Endometrium (tissue), 2 donors: ENCODE data around the gene ITGA1.
A peak's percentile ranks its signal among the peaks of the same experiment; 100 is the strongest.

Experiments
- FAIRE-seq: peaks from 2 replicates; lab custom pipeline; 2012; peaks lifted over from hg19 to GRCh38; lab: Jason Lieb, UNC
- donor health status: control.
- donor health status: control.

ITGA1 gene

GRCh38 chr5:52897238-52897614 lies 109.5 kb downstream of the ITGA1 start:
- FAIRE-seq: no peak

- FAIRE-seq: no peak
Observed at GRCh38 chr5:52898961-52899680, 111.4 kb downstream of the ITGA1 start.

- FAIRE-seq: no peak
Observed at GRCh38 chr5:52903142-52903541, 115.4 kb downstream of the ITGA1 start.

GRCh38 chr5:52906343-52906742 lies 118.6 kb downstream of the ITGA1 start:
- no peak for FAIRE-seq

GRCh38 chr5:52906845-52907244 lies 119.1 kb downstream of the ITGA1 start:
- no peak for FAIRE-seq

GRCh38 chr5:52909192-52909591 lies 121.5 kb downstream of the ITGA1 start:
- no peak for FAIRE-seq

- FAIRE-seq: no peak
Observed at GRCh38 chr5:52910071-52910470, 122.4 kb downstream of the ITGA1 start.

- peak; percentile 86 for FAIRE-seq
Observed at GRCh38 chr5:52915176-52915875, 127.6 kb downstream of the ITGA1 start.

- no peak for FAIRE-seq
Observed at GRCh38 chr5:52920929-52921328, 133.2 kb downstream of the ITGA1 start.

- FAIRE-seq: no peak
Observed at GRCh38 chr5:52922384-52922783, 134.7 kb downstream of the ITGA1 start.

GRCh38 chr5:52924456-52924855 lies 136.7 kb downstream of the ITGA1 start:
- no peak for FAIRE-seq

GRCh38 chr5:52925001-52925400 lies 137.3 kb downstream of the ITGA1 start:
- no peak for FAIRE-seq

GRCh38 chr5:52928689-52929088 lies 141.0 kb downstream of the ITGA1 start:
- no peak for FAIRE-seq

GRCh38 chr5:52938226-52938625 lies 150.5 kb downstream of the ITGA1 start:
- FAIRE-seq: no peak

- FAIRE-seq: no peak
Observed at GRCh38 chr5:52943285-52943684, 155.6 kb downstream of the ITGA1 start.

GRCh38 chr5:52943808-52944207 lies 156.1 kb downstream of the ITGA1 start:
- FAIRE-seq: no peak

- no peak for FAIRE-seq
Observed at GRCh38 chr5:52945040-52945439, 157.3 kb downstream of the ITGA1 start.

GRCh38 chr5:52947208-52947607 lies 159.5 kb downstream of the ITGA1 start:
- FAIRE-seq: no peak

GRCh38 chr5:52947851-52948250 lies 160.1 kb downstream of the ITGA1 start:
- FAIRE-seq: no peak

GRCh38 chr5:52948418-52949076 lies 160.8 kb downstream of the ITGA1 start:
- FAIRE-seq: peak; percentile 78

GRCh38 chr5:52950686-52951085 lies 163.0 kb downstream of the ITGA1 start:
- FAIRE-seq: no peak

GRCh38 chr5:52952483-52952882 lies 164.8 kb downstream of the ITGA1 start:
- FAIRE-seq: peak; percentile 72

- no peak for FAIRE-seq
Observed at GRCh38 chr5:52956014-52956413, 168.3 kb downstream of the ITGA1 start.
